Transverse colon (tissue), 4 donors: ENCODE results near the gene MED15. TPM values are rescaled to one million over a fixed set of nuclear protein-coding genes. Genes with fewer than 3 reads are reported as not detected.

Experiments
- DNase-seq: peaks from one replicate; pipeline ENCODE4 v3.0.0-alpha.2; 2019
- H3K27ac ChIP-seq, 4 donors: fragments of 200-600 bp; sonication (generic); 2 replicates each; pipeline ENCODE4 v1.5.1; 2016 to 2018; ENCODE audit warnings: inconsistent platforms in 4 of 4
- H3K27me3 ChIP-seq: fragments of 200-600 bp; sonication (generic); 2 replicates; pipeline ENCODE4 v1.5.1; 2017; ENCODE audit warnings: inconsistent platforms
- H3K36me3 ChIP-seq, 4 donors: fragments of 200-600 bp; sonication (generic); 2 replicates each; pipeline ENCODE4 v1.5.1; 2017 to 2019; ENCODE audit warnings: inconsistent platforms in 4 of 4
- H3K4me1 ChIP-seq, 4 donors: fragments of 200-600 bp; sonication (generic); 2 replicates each; pipeline ENCODE4 v1.5.1; 2017 to 2020; ENCODE audit warnings: inconsistent platforms in 4 of 4
- H3K4me3 ChIP-seq, 4 donors: fragments of 200-600 bp; sonication (generic); 1 replicate in 1 of 4; 2 replicates in 3 of 4; pipeline versions ENCODE4 v1.5.1 to v1.6.1; 2017 to 2019; ENCODE audit warnings: inconsistent platforms in 4 of 4
- H3K9me3 ChIP-seq, 2 donors: fragments of 200-600 bp; sonication (generic); 2 replicates each; pipeline ENCODE4 v1.5.1; 2017 to 2019; ENCODE audit warnings: inconsistent platforms in 2 of 2
- CTCF ChIP-seq, 5 experiments: fragments of 200-600 bp in 3 of 5; fragments of 450-650 bp in 2 of 5; sonication (generic) in 3 of 5; IDR thresholded peaks; 1 replicate in 2 of 5; 2 replicates in 3 of 5; pipeline ENCODE4 v1.5.1; 2016 to 2017; ENCODE audit warnings: antibody characterized with exemption in 5 of 5, inconsistent platforms in 3 of 5, mild to moderate bottlenecking in 2 of 5, moderate library complexity in 1 of 5
- EP300 ChIP-seq: sonication (generic); formaldehyde crosslinking; IDR thresholded peaks from one replicate; pipeline ENCODE4 v1.6.1; 2017; ENCODE audit warnings: antibody characterized with exemption, low read depth
- POLR2A ChIP-seq: fragments of 450-650 bp; IDR thresholded peaks from one replicate; pipeline ENCODE4 v1.6.1; 2016; ENCODE audit warnings: antibody characterized with exemption, mild to moderate bottlenecking, moderate library complexity
- POLR2AphosphoS5 ChIP-seq, 3 donors: sonication (generic); formaldehyde crosslinking; IDR thresholded peaks; one replicate each; pipeline ENCODE4 v1.6.1; 2016; ENCODE audit warnings: antibody characterized with exemption in 3 of 3
- WGBS, 2 donors: methylation state at CpG; one replicate each; pipeline ENCODE4 v1.1.5; 2018; ENCODE audit warnings: low coverage in 1 of 2; 5-methylcytosine and 5-hydroxymethylcytosine counted together
- in situ Hi-C, 4 donors: fragments of 200-750 bp; cut with MboI; loops; one replicate each; pipeline versions ENCODE4 v1.15.0 to v1.15.1; 2017; ENCODE audit warnings: low sequenced_read_pairs in 3 of 4, low pct_ligation_motif_present in 1 of 4, low pct_unique_long_range_greater_than_20kb in 1 of 4
- intact Hi-C: fragments of 100-400 bp; cut with DNase I; formaldehyde crosslinking; loops from one replicate; pipeline ENCODE4 v1.15.1; 2023; ENCODE audit warnings: low total_unique reads
- total RNA-seq, 4 donors: library from RNA; depleted of rRNA; stranded (reverse); fragments of >200 nt; gene quantifications; one replicate each; pipeline ENCODE4 v1.1.0, GENCODE V29; 2016

The MED15 gene
- total RNA-seq, 4 donors from 2014 or later = 70.3 to 211 (median 116) TPM

GRCh38 chr22:20573176-20573832, 65.9 kb downstream of the MED15 start:
- Histone ChIP-seq H3K27me3 (no peaks in the 10 kb centered on the region), H3K9me3 (no peaks in the 10 kb centered on the region), H3K36me3 (peaks cover 0 to 40% (median 17%) of the 10 kb centered on the region in 4 donors), H3K4me1 (peaks cover 0 to 25% (median 14%) of the 10 kb centered on the region in 4 donors), H3K4me3 (no peak overlapping the region), H3K27ac (no peak overlapping the region)
- DNase-seq = no peak
- 72 to 90% methylated on average over 3 to 8 of the region's 8 CpGs for WGBS, 2 donors
- in situ Hi-C loops (no loop called here), intact Hi-C loops (no loop called here)
- TF ChIP-seq POLR2A = no peak
- no peak for TF ChIP-seq POLR2AphosphoS5 (IDR thresholded peaks at IDR 0.05)
- TF ChIP-seq EP300 = no peak
- no peak for TF ChIP-seq CTCF (IDR thresholded peaks at IDR 0.05)

GRCh38 chr22:20573833-20574615, 66.6 kb downstream of the MED15 start:
- 67 to 86% methylated on average over 2 to 29 of the region's 29 CpGs for WGBS, 2 donors
- intact Hi-C loops = no loop called here
- H3K36me3 ChIP-seq = peaks cover 0 to 47% (median 17%) of the 10 kb centered on the region in 4 donors

GRCh38 chr22:20574920-20575353, 67.5 kb downstream of the MED15 start:
- DNase-seq = peak; percentile 48
- in situ Hi-C loops (loop anchor here in 1 of 4 donors (25.0 kb wide), 1 partner anchor 137 kb away; no protein-coding TSS in a partner anchor), intact Hi-C loops (no loop called here)
- Histone ChIP-seq H3K9me3 (no peaks in the 10 kb centered on the region), H3K36me3 (peaks cover 0 to 50% (median 17%) of the 10 kb centered on the region in 4 donors), H3K4me3 (no peak overlapping the region), H3K27me3 (no peaks in the 10 kb centered on the region), H3K27ac (no peak overlapping the region), H3K4me1 (peaks cover 0 to 9% (median 5%) of the 10 kb centered on the region in 4 donors)
- 71% methylated on average over 18 of the region's 18 CpGs; no CpG with 5 or more reads in 1 of the 2 donors for WGBS, 2 donors
- TF ChIP-seq POLR2A (no peak), POLR2AphosphoS5 (IDR thresholded peaks at IDR 0.05) (no peak), CTCF (IDR thresholded peaks at IDR 0.05) (no peak), EP300 (no peak)

More at GRCh38 chr22:20573833-20574615, 66.6 kb downstream of the MED15 start:
- Histone ChIP-seq H3K9me3 (no peaks in the 10 kb centered on the region), H3K4me3 (no peak overlapping the region), H3K27me3 (no peaks in the 10 kb centered on the region), H3K4me1 (peaks cover 0 to 18% (median 8%) of the 10 kb centered on the region in 4 donors), H3K27ac (no peak overlapping the region)
- no peak for DNase-seq
- in situ Hi-C loops = no loop called here
- no peak for TF ChIP-seq CTCF (IDR thresholded peaks at IDR 0.05)

GRCh38 chr22:20575724-20576444, 68.5 kb downstream of the MED15 start:
- TF ChIP-seq CTCF (IDR thresholded peaks at IDR 0.05) (no peak), POLR2AphosphoS5 (IDR thresholded peaks at IDR 0.05) (no peak), EP300 (no peak), POLR2A (no peak)
- Histone ChIP-seq H3K36me3 (peaks cover 0 to 50% (median 17%) of the 10 kb centered on the region in 4 donors), H3K4me1 (peaks cover 0 to 9% (median 5%) of the 10 kb centered on the region in 4 donors)

More at GRCh38 chr22:20575724-20576444, 68.5 kb downstream of the MED15 start:
- H3K27me3 ChIP-seq = no peaks in the 10 kb centered on the region
- intact Hi-C loops (no loop called here), in situ Hi-C loops (loop anchor here in 1 of 4 donors (25.0 kb wide), 1 partner anchor 136 kb away; no protein-coding TSS in a partner anchor)
- 87 to 93% methylated on average over 4 to 6 of the region's 6 CpGs for WGBS, 2 donors
- H3K4me3 ChIP-seq = no peak overlapping the region
- H3K27ac ChIP-seq = no peak overlapping the region
- no peaks in the 10 kb centered on the region for H3K9me3 ChIP-seq
- no peak for DNase-seq
